LNCAP (cell line): ENCODE measurements around the gene ADGRE1.

ENCODE experiments used
- TF ChIP-seq, protein P1 (sequence below): fragments of 450-650 bp; IDR thresholded peaks from 2 replicates; pipeline ENCODE4 v1.5.1; 2017; ENCODE audit warnings: mild to moderate bottlenecking

The ADGRE1 gene

DNA sequence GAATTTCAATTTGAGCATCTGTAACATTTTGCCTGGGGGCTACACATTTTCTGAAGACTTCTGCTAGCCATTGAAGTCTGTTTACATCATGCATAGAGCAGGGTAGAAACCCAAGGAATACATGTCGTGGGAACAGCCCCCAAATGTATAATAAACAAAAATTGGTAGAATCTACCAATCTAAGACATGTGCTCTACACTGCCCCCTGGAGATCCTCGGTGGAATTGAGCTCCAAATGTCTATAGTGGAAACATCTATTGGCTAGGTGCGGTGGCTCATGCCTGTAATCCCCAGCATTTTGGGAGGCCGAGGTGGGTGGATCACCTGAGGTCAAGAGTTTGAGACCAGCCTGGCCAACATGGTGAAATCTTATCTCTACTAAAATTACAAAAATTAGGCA is 76.6 kb downstream of the ADGRE1 start:
- TF ChIP-seq, protein P1, sequence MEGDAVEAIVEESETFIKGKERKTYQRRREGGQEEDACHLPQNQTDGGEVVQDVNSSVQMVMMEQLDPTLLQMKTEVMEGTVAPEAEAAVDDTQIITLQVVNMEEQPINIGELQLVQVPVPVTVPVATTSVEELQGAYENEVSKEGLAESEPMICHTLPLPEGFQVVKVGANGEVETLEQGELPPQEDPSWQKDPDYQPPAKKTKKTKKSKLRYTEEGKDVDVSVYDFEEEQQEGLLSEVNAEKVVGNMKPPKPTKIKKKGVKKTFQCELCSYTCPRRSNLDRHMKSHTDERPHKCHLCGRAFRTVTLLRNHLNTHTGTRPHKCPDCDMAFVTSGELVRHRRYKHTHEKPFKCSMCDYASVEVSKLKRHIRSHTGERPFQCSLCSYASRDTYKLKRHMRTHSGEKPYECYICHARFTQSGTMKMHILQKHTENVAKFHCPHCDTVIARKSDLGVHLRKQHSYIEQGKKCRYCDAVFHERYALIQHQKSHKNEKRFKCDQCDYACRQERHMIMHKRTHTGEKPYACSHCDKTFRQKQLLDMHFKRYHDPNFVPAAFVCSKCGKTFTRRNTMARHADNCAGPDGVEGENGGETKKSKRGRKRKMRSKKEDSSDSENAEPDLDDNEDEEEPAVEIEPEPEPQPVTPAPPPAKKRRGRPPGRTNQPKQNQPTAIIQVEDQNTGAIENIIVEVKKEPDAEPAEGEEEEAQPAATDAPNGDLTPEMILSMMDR: peak; percentile 43; the same call in 1 of the 2 replicates

DNA sequence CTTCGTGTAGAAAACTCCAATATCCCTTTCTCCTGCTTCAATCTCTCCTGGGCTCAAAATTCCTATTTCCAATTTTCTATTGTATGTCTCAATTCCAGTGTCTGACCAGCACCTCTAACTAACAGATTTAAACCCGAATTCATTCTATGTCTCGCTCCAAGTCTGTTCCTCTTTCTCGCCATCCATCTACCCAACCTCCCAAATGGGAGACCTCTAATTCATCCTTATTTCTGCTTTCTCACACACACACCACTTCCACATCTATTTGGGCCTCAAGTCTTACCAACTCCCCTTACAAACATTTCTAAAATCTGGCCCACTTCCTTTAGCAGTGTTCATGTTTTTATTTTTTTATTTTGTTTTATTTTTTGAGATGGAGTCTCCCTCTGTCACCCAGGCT is 80.6 kb downstream of the ADGRE1 start:
- TF ChIP-seq, protein P1: no peak

DNA sequence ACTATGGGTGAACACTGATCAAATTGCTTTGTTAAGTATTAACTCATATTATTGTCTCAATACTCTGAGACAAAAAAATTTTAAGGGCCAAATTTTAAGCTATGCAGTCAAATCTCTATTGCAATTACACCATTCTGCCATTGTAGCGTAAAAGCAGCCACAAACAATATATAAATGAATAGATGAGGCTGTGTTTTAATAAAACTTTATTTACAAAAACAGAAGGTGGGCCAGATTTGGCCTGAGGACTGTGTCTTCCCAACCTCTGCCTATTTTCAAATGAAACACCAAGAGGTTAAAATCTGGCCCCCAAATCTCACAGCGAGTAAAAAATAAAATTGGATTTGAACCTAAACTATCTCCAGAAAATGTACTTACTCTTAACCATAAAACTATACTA is 82.1 kb downstream of the ADGRE1 start:
- TF ChIP-seq, protein P1: no peak

DNA sequence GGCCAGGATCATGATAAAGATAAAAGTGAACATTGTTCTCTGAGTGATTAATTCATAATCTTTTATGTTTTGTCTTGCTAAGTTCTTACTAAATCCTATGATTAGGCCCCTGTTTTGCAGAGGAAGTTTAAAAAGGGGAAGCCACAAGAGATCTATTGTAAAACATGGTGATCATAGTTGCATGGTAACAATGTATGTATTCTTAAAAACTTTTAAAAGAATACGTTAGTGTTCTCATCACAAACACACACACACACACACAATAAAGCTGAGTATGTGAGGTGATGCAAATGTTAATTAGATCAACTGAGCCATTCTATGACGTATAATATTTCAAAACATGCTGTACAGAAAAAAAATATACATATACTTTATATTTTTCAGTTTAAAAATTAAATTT is 82.6 kb downstream of the ADGRE1 start:
- TF ChIP-seq, protein P1: no peak

DNA sequence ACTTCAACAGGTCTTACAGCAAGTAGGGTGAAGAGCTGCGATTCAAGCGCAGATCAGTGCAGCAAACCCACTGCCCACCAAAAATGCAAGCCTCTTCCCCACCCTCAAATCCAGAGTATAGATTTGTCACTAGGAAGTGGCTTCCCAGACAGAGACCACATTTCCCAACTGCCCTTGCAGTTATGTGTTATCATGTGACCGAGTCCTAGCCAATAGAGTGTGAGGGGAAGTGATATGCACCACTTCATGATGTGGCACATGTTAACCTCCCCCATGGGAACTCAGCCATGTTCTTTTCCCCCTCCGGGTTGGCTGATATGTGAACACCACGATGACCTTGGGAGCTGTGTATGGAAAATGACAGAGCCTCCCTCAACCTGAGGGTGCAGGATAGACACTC is 83.1 kb downstream of the ADGRE1 start:
- TF ChIP-seq, protein P1: no peak

DNA sequence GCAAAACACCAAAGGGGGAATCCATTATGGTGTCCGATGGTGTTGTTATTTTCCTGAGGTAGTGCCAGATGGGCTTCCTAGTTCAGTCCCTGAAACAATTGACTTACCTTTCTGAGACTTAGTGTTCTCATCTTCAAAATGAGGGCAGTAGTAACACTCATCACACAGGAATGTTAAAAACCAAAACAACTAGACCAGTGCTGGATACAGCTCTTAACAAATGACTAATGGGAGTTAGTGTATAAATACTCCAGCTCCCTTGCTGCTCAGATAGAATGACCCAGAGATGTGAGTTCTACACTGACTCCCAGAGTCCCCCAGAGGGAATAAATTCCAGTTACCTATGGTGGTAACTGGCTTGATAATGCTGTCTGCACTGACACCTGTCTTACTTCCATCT is 84.0 kb downstream of the ADGRE1 start:
- TF ChIP-seq, protein P1: no peak

DNA sequence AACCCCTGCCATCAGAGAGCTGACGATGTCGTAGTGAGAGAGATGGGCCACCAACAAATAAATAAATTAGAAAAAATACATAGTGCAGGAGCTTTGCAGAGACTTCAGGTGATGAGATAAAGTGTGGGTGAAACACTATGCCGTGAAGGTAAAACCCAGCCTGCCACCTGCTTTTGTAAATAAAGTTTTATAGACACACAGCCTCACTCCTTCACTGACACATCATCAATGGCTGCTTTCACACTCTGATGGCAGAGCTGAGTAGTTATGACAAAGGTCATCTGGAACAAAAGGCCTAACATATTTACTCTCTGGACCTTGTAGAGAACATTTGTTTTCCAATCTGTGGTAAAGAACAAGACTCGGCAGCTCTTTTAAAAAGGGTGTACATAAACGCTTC is 88.8 kb downstream of the ADGRE1 start:
- TF ChIP-seq, protein P1: no peak

DNA sequence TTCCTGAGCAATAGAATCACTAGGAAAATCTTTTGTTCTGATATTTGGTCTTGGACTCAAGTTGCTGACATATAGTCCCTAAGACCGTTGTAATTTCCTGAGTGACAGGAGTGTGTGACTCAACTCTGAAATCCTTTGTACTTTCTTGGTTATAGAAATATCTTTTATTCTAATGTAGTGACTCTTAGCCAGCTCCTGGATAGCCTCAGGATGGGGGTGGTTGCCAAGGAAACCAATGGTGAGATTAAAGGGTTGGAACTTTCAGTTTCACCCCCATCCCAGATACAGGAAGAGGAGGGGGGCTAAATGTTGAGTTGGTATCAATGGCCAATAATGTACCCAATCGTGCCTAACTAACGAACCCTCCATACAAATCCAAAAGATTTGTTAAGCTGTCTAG is 92.0 kb downstream of the ADGRE1 start:
- TF ChIP-seq, protein P1: no peak
